ENCODE measurements around the gene CEP70. TPM values are rescaled to one million over a fixed set of nuclear protein-coding genes. Genes with fewer than 3 reads are reported as not detected.

The CEP70 gene
- polyA plus RNA-seq, 1 donor (not counting 4 experiments of a cell fraction or from before 2014, with no cell fraction given): 11.4 TPM

DNA sequence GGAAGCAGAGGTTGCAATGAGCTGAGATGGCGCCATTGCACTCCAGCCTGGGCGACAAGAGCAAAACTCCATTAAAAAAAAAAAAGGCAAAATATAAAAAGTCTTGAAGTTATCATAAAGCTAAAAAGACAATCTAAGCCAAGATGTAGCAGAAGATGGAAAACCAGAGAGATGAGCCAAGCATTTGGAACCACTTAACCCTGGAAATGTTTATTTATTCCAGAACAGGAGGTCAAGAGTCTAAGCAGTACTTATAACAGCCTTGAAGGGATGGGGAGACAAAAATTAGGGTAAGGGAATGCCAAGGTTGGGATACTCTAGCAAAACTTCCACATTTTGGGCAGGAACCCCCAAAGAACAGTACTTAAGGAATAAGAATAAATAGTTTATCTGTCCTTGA lies 44.6 kb upstream of the CEP70 start:
- Histone ChIP-seq H3K9me1 (ENCODE audit: control insufficient read depth, extremely low read depth, insufficient read depth, low read length) (no peaks in the 10 kb centered on the region), H3K4me3 (ENCODE audit: control insufficient read depth in 2 of 3, extremely low read depth in 1 of 3, insufficient read depth in 2 of 3, low read depth in 1 of 3, low read length in 3 of 3) (no peak overlapping the region), H4K20me1 (ENCODE audit: control insufficient read depth, extremely low read depth, insufficient read depth, low read length) (no peaks in the 10 kb centered on the region), H3K9ac (ENCODE audit: control insufficient read depth, extremely low read depth, insufficient read depth, low read length) (no peak overlapping the region), H3K27ac (ENCODE audit: control insufficient read depth, insufficient read depth, low read length) (no peak overlapping the region), H3K36me3 (ENCODE audit: control insufficient read depth in 2 of 2, extremely low read depth in 1 of 2, insufficient read depth in 2 of 2, low read length in 2 of 2) (no peaks in the 10 kb centered on the region), H3K9me3 (ENCODE audit: control insufficient read depth, low read depth, low read length) (no peaks in the 10 kb centered on the region), H2AFZ (ENCODE audit: control insufficient read depth, low read length) (no peak overlapping the region), H3K79me2 (ENCODE audit: control insufficient read depth, insufficient read depth, low read length) (no peaks in the 10 kb centered on the region), H3K4me2 (ENCODE audit: control insufficient read depth, extremely low read depth, insufficient read depth, low read depth, low read length) (no peak overlapping the region), H3K27me3 (ENCODE audit: control insufficient read depth, extremely low read depth, insufficient read depth, low read length) (no peaks in the 10 kb centered on the region), H3K4me1 (ENCODE audit: control insufficient read depth, extremely low read depth, insufficient read depth, low read length) (no peaks in the 10 kb centered on the region)
- dilution Hi-C loops (cut with MboI; ENCODE audit: extremely low pct_ligation_motif_present, low sequenced_read_pairs): no loop called here
- no peak for TF ChIP-seq EZH2 (IDR thresholded peaks at IDR 0.05; ENCODE audit: low read length)
- TF ChIP-seq, protein P1, sequence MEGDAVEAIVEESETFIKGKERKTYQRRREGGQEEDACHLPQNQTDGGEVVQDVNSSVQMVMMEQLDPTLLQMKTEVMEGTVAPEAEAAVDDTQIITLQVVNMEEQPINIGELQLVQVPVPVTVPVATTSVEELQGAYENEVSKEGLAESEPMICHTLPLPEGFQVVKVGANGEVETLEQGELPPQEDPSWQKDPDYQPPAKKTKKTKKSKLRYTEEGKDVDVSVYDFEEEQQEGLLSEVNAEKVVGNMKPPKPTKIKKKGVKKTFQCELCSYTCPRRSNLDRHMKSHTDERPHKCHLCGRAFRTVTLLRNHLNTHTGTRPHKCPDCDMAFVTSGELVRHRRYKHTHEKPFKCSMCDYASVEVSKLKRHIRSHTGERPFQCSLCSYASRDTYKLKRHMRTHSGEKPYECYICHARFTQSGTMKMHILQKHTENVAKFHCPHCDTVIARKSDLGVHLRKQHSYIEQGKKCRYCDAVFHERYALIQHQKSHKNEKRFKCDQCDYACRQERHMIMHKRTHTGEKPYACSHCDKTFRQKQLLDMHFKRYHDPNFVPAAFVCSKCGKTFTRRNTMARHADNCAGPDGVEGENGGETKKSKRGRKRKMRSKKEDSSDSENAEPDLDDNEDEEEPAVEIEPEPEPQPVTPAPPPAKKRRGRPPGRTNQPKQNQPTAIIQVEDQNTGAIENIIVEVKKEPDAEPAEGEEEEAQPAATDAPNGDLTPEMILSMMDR (optimal IDR thresholded peaks at IDR 0.05 in 1 of 3, IDR thresholded peaks at IDR 0.05 in 1 of 3, conservative IDR thresholded peaks at IDR 0.05 in 1 of 3; ENCODE audit: extremely low read depth in 1 of 3, insufficient read depth in 2 of 3, low read length in 3 of 3): no peak
- DNase-seq (ENCODE audit: low read depth, low spot score) (no peak), FAIRE-seq (no peak)

- H3K4me3 ChIP-seq (ENCODE audit: control insufficient read depth in 2 of 3, extremely low read depth in 1 of 3, insufficient read depth in 2 of 3, low read depth in 1 of 3, low read length in 3 of 3): no peak overlapping the region
- FAIRE-seq (no peak), DNase-seq (ENCODE audit: low read depth, low spot score) (no peak)
- H3K9me1 ChIP-seq (ENCODE audit: control insufficient read depth, extremely low read depth, insufficient read depth, low read length): no peaks in the 10 kb centered on the region
- no peaks in the 10 kb centered on the region for H4K20me1 ChIP-seq (ENCODE audit: control insufficient read depth, extremely low read depth, insufficient read depth, low read length)
- no peaks in the 10 kb centered on the region for H3K27me3 ChIP-seq (ENCODE audit: control insufficient read depth, extremely low read depth, insufficient read depth, low read length)
- no peak overlapping the region for H2AFZ ChIP-seq (ENCODE audit: control insufficient read depth, low read length)
- H3K79me2 ChIP-seq (ENCODE audit: control insufficient read depth, insufficient read depth, low read length): no peaks in the 10 kb centered on the region
- TF ChIP-seq EZH2 (IDR thresholded peaks at IDR 0.05; ENCODE audit: low read length): no peak
- TF ChIP-seq, protein P1 (optimal IDR thresholded peaks at IDR 0.05 in 1 of 3, IDR thresholded peaks at IDR 0.05 in 1 of 3, conservative IDR thresholded peaks at IDR 0.05 in 1 of 3; ENCODE audit: extremely low read depth in 1 of 3, insufficient read depth in 2 of 3, low read length in 3 of 3): no peak
- no peaks in the 10 kb centered on the region for H3K36me3 ChIP-seq (ENCODE audit: control insufficient read depth in 2 of 2, extremely low read depth in 1 of 2, insufficient read depth in 2 of 2, low read length in 2 of 2)
- dilution Hi-C loops (cut with MboI; ENCODE audit: extremely low pct_ligation_motif_present, low sequenced_read_pairs): no loop called here
- H3K4me1 ChIP-seq (ENCODE audit: control insufficient read depth, extremely low read depth, insufficient read depth, low read length): peaks cover 14% of the 10 kb centered on the region
- H3K9ac ChIP-seq (ENCODE audit: control insufficient read depth, extremely low read depth, insufficient read depth, low read length): no peak overlapping the region
- no peak overlapping the region for H3K27ac ChIP-seq (ENCODE audit: control insufficient read depth, insufficient read depth, low read length)
- no peak overlapping the region for H3K4me2 ChIP-seq (ENCODE audit: control insufficient read depth, extremely low read depth, insufficient read depth, low read depth, low read length)
- no peaks in the 10 kb centered on the region for H3K9me3 ChIP-seq (ENCODE audit: control insufficient read depth, low read depth, low read length)
Measured at GRCh38 chr3:138629526-138629925, 35.5 kb upstream of the CEP70 start.
